Measurements from ENCODE around the gene PARL.

DNA sequence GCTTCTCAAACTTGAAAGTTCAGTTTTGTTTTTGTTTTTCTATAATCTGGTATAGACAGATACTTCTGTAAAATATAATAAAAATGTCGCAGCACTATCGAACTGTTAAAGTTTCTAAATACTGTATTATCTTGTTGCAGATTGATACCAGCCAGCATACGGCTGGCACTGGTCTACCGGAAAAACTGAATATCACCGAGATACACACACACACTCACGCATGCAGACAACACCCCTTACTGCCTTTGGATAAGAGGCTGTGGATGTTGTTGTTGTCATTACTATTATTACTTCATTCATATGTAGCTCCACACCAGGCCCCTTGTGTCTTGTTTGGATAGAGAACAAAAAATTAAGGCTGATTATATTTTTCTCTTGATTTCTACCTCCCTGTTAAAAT lies 91.7 kb downstream of the PARL start:
- TF ChIP-seq POLR2A (IDR thresholded peaks at IDR 0.05) (no peak), POLR2AphosphoS5 (IDR thresholded peaks at IDR 0.05) (no peak)
- TF ChIP-seq, protein P1, sequence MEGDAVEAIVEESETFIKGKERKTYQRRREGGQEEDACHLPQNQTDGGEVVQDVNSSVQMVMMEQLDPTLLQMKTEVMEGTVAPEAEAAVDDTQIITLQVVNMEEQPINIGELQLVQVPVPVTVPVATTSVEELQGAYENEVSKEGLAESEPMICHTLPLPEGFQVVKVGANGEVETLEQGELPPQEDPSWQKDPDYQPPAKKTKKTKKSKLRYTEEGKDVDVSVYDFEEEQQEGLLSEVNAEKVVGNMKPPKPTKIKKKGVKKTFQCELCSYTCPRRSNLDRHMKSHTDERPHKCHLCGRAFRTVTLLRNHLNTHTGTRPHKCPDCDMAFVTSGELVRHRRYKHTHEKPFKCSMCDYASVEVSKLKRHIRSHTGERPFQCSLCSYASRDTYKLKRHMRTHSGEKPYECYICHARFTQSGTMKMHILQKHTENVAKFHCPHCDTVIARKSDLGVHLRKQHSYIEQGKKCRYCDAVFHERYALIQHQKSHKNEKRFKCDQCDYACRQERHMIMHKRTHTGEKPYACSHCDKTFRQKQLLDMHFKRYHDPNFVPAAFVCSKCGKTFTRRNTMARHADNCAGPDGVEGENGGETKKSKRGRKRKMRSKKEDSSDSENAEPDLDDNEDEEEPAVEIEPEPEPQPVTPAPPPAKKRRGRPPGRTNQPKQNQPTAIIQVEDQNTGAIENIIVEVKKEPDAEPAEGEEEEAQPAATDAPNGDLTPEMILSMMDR (IDR thresholded peaks at IDR 0.05), result no peak
